NCI-H1092 treated with DMSO at 0.1 percent for 48 hours (cell line): ENCODE measurements around the gene SPNS2.

Experiments used
- DNase-seq: peaks from one replicate; lab custom pipeline; 2025; lab: John Stamatoyannopoulos, UW

The SPNS2 gene

GRCh38 chr17:4520060-4520893 lies 21.6 kb downstream of the SPNS2 start:
- no peak for DNase-seq

GRCh38 chr17:4520894-4521600 lies 22.4 kb downstream of the SPNS2 start:
- DNase-seq, result no peak

- DNase-seq, result no peak
Observed at GRCh38 chr17:4522661-4523060, 24.0 kb downstream of the SPNS2 start.

- DNase-seq, result no peak
Observed at GRCh38 chr17:4523946-4524345, 25.3 kb downstream of the SPNS2 start.

- DNase-seq, result no peak
Observed at GRCh38 chr17:4525691-4526397, 27.2 kb downstream of the SPNS2 start.

- DNase-seq, result no peak
Observed at GRCh38 chr17:4527134-4527533, 28.5 kb downstream of the SPNS2 start.

GRCh38 chr17:4527566-4528125 lies 29.0 kb downstream of the SPNS2 start:
- DNase-seq, result no peak

- DNase-seq, result no peak
Observed at GRCh38 chr17:4529533-4530152, 31.0 kb downstream of the SPNS2 start.

GRCh38 chr17:4530799-4531730 lies 32.4 kb downstream of the SPNS2 start:
- DNase-seq, result no peak

GRCh38 chr17:4531988-4532736 lies 33.5 kb downstream of the SPNS2 start:
- DNase-seq, result no peak

- DNase-seq, result no peak
Observed at GRCh38 chr17:4532860-4533522, 34.3 kb downstream of the SPNS2 start.

- DNase-seq, result no peak
Observed at GRCh38 chr17:4533523-4534504, 35.1 kb downstream of the SPNS2 start.

GRCh38 chr17:4534515-4534914 lies 35.8 kb downstream of the SPNS2 start:
- DNase-seq, result no peak

GRCh38 chr17:4534928-4535666 lies 36.4 kb downstream of the SPNS2 start:
- no peak for DNase-seq

GRCh38 chr17:4535667-4536258 lies 37.1 kb downstream of the SPNS2 start:
- no peak for DNase-seq

GRCh38 chr17:4536259-4536741 lies 37.6 kb downstream of the SPNS2 start:
- no peak for DNase-seq
